GM13976 (cell line): ENCODE data around the gene COLGALT1.

Experiments
- DNase-seq: peaks from one replicate; pipeline ENCODE4 v3.0.0; 2012; ENCODE audit warnings: low spot score
- in situ Hi-C: fragments of 300-500 bp; cut with MboI; formaldehyde crosslinking; loops from one replicate; pipeline ENCODE4 v1.12.0; 2022; ENCODE audit warnings: low sequenced_read_pairs, mixed read lengths, inconsistent platforms; ENCODE audit not compliant: unreplicated experiment
- TF ChIP-seq, protein P1 (sequence below): IDR thresholded peaks from 2 replicates; pipeline ENCODE4 v1.5.1; 2012; ENCODE audit warnings: borderline replicate concordance, mild to moderate bottlenecking; ENCODE audit not compliant: insufficient read depth; ENCODE audit errors: extremely low read depth, missing control alignments, control extremely low read depth

COLGALT1 gene

DNA sequence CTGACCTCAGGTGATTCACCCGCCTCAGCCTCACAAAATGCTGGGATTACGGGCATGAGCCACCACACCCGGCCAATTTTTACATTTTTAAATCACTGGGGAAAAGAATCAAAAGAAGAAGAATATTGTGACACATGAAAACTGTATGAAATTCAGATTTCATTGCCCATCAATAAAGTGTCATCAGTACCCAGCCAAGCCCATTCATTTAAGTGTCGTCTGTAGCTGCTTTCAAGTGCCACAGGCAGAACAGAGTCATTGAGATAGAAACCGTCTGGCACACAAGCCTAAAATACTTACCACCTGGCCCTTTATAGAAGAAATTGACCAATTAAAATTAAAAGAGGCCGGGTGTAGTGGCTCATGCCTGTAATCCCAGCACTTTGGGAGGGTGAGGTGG lies 15.3 kb downstream of the COLGALT1 start:
- in situ Hi-C loops: no loop called here
- TF ChIP-seq, protein P1, sequence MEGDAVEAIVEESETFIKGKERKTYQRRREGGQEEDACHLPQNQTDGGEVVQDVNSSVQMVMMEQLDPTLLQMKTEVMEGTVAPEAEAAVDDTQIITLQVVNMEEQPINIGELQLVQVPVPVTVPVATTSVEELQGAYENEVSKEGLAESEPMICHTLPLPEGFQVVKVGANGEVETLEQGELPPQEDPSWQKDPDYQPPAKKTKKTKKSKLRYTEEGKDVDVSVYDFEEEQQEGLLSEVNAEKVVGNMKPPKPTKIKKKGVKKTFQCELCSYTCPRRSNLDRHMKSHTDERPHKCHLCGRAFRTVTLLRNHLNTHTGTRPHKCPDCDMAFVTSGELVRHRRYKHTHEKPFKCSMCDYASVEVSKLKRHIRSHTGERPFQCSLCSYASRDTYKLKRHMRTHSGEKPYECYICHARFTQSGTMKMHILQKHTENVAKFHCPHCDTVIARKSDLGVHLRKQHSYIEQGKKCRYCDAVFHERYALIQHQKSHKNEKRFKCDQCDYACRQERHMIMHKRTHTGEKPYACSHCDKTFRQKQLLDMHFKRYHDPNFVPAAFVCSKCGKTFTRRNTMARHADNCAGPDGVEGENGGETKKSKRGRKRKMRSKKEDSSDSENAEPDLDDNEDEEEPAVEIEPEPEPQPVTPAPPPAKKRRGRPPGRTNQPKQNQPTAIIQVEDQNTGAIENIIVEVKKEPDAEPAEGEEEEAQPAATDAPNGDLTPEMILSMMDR: no peak
- DNase-seq: no peak

- no peak for DNase-seq
- TF ChIP-seq, protein P1: no peak
- in situ Hi-C loops: no loop called here
These were observed 17.2 kb downstream of the COLGALT1 start for GRCh38 chr19:17572638-17573037.

DNA sequence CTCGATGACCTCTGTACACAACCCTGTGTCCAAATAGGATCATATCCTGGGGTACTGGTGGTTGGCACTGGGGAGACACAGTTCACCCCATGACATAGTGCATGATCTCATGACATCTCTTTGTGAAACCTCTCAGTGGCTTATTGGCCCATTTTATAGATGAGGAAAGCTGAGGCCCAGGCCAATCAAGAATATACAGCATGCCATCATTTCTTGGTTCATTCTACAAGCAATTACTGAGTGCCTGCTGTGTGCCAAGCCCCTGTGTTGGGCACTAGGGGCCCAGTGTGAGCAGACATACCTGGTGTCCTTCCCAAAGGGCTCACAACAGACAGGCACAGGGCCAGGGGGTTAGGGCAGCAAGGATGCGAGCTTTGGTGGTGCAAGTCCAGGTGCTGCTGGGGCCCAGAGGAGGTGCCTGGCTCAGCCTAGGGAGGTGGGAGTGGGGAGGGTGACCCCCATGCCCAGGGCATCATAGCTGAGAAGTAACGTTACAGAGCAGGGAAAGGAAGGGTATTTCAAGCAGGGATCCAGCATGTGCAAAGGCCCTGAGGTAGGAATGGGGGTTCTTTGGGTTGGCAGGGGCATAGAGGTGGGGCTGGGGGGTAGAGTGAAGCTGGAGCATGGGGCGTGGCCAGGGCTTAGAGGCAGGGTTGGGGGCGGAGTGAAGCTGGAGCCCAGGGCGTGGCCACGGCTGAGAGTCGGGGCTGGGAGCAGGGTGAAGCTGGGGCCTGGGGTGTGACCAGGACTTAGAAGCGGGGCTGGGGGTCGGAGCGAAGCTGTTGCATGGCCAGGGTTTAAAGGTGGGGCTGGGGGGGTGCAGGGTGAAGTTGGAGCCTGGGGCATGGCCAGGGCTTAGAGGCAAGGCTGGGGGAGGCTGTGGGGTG lies 20.7 kb downstream of the COLGALT1 start:
- in situ Hi-C loops: no loop called here
- TF ChIP-seq, protein P1: no peak
- DNase-seq: peak; percentile 17

DNA sequence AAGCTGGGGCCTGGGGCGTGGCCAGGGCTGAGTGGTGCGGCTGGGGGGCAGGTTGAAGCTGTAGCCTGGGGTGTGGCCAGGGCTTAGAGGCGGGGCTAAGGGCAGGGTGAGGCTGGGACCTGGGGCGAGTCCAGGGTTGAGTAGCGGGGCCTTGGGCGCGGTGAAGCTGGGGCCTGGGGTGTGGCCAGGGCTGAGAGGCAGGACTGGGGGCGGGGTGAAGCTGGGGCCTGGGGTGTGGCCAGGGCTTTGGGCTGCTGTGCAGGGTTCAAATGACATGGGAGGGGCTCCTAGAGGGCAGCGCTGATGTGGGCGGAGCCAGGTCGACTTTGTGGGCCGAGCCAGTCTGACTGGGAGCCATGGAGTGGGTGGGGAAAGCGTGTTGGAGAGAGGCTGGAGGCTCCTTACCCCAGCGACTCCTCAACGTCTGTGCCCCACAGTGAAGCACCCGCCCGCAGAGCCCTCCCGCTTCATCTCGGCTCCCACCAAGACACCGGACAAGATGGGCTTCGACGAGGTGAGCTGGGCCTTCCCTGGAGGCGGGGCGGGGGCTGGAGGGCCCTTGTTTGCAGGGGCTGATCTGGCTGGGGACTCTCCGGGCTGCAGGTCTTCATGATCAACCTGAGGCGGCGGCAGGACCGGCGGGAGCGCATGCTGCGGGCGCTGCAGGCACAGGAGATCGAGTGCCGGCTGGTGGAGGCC lies 21.5 kb downstream of the COLGALT1 start:
- in situ Hi-C loops: no loop called here
- TF ChIP-seq, protein P1: no peak
- DNase-seq: peak; percentile 53

DNA sequence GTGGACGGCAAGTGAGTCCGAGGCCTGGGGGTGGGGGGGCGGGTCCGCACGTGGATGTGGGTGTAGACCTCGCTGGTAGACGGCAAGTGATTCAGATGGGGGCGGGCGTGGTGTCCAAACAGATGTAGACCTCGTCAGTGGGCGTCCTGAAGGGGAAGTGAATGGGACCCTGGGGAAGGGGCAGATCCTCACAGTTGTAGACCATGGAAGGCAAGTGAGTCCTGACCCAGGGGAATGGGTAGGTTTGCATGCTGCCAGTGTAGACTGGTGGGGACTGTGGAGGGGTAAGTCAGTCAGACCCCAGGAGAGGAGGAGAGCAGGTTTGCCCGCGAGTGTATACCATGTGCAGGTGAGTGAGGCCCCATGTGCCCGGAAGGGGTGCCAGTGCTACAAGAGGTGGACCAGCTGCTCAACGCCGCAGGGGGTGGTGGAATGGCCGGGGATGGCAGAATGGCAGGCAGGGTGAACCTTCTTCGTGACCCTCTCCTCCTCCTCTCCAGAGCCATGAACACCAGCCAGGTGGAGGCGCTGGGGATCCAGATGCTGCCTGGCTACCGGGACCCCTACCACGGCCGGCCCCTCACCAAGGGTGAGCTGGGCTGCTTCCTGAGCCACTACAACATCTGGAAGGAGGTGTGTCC lies 22.1 kb downstream of the COLGALT1 start:
- TF ChIP-seq, protein P1: no peak
- in situ Hi-C loops: no loop called here
- peak; percentile 27 for DNase-seq

DNA sequence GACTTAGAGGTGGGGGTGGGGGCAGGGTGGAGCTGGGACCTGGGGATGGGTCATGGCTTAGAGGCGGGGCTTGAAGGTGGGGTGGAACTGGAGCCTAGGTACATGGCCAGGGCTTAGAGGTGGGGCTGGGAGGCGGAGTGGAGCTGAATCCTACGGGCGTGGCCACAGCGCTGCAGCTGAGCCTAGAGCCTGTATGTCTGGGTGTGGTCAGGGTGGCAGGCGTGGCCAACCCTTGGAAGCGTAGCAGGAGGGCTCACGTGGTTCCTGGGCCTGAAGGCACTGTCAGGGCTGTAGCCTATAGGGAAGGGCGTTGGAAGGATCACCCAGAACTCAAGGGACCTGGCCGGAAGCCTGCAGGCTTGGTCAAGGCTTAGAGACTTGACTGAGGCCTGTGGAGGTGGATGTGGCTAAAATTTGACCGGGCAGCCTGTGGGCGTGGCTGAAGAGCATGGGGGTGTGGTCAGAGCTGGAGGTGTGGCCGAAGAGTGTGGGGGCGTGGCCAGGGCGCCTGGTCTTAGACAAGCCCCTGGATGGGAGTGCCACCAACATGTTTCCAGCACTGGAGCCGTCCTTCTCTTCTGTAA lies 24.3 kb downstream of the COLGALT1 start:
- TF ChIP-seq, protein P1: no peak
- in situ Hi-C loops: no loop called here
- peak; percentile 87 for DNase-seq
